ENCODE measurements around the gene ZKSCAN4.
A peak's percentile ranks its signal among the peaks of the same experiment; 100 is the strongest.

The ZKSCAN4 gene

GRCh38 chr6:28206527-28206926 lies 45.5 kb downstream of the ZKSCAN4 start:
- H3K27me3 Mint-ChIP-seq (ENCODE audit: low read depth, poor library complexity), result peaks cover 94% of the 10 kb centered on the region
- TF ChIP-seq CTCF (IDR thresholded peaks at IDR 0.05), result no peak
- H3K4me1 Mint-ChIP-seq, result peaks cover 18% of the 10 kb centered on the region
- no peak for DNase-seq
- no peaks in the 10 kb centered on the region for H3K36me3 Mint-ChIP-seq (ENCODE audit: low read depth)
- H3K27ac Mint-ChIP-seq, result no peak overlapping the region
- H3K4me3 Mint-ChIP-seq, result peak overlapping the region; percentile 87
- peaks cover 47% of the 10 kb centered on the region for H3K9me3 Mint-ChIP-seq

- H3K4me3 Mint-ChIP-seq, result no peak overlapping the region
Measured at GRCh38 chr6:28205879-28206278, 46.2 kb downstream of the ZKSCAN4 start.

GRCh38 chr6:28203201-28203600 lies 48.9 kb downstream of the ZKSCAN4 start:
- Mint-ChIP-seq H3K27ac (no peak overlapping the region), H3K4me3 (no peak overlapping the region), H3K4me1 (peaks cover 12% of the 10 kb centered on the region), H3K36me3 (ENCODE audit: low read depth) (no peaks in the 10 kb centered on the region), H3K27me3 (ENCODE audit: low read depth, poor library complexity) (peaks cover 85% of the 10 kb centered on the region), H3K9me3 (peaks cover 55% of the 10 kb centered on the region)
- TF ChIP-seq CTCF (IDR thresholded peaks at IDR 0.05), result no peak
- no peak for DNase-seq

More at GRCh38 chr6:28205879-28206278, 46.2 kb downstream of the ZKSCAN4 start:
- Mint-ChIP-seq H3K36me3 (ENCODE audit: low read depth) (no peaks in the 10 kb centered on the region), H3K4me1 (peaks cover 17% of the 10 kb centered on the region), H3K27ac (no peak overlapping the region), H3K27me3 (ENCODE audit: low read depth, poor library complexity) (peaks cover 94% of the 10 kb centered on the region), H3K9me3 (peaks cover 47% of the 10 kb centered on the region)
- DNase-seq, result no peak
- no peak for TF ChIP-seq CTCF (IDR thresholded peaks at IDR 0.05)

GRCh38 chr6:28200020-28200419 lies 52.0 kb downstream of the ZKSCAN4 start:
- TF ChIP-seq CTCF (IDR thresholded peaks at IDR 0.05), result no peak
- Mint-ChIP-seq H3K27ac (no peak overlapping the region), H3K4me3 (no peak overlapping the region), H3K9me3 (peaks cover 59% of the 10 kb centered on the region), H3K4me1 (no peaks in the 10 kb centered on the region), H3K27me3 (ENCODE audit: low read depth, poor library complexity) (peaks cover 71% of the 10 kb centered on the region), H3K36me3 (ENCODE audit: low read depth) (peaks cover 8% of the 10 kb centered on the region)
- DNase-seq, result no peak

Data from nephron progenitor cell (in vitro differentiated cells).